Calu3 (cell line): ENCODE measurements around the gene DHX40. TPM values are rescaled to one million over a fixed set of nuclear protein-coding genes. Genes with fewer than 3 reads are reported as not detected.
"Not testable (repeated sequence)": the region's sequence is repeated elsewhere in the genome, so short reads cannot be mapped to it uniquely, and the experiment has no call there.

Experiments used
- BruUV-seq: library from RNA; stranded (reverse); fragments of 400-500 nt; replicated peaks from 2 replicates; lab custom pipeline; 2021; lab: Mats Ljungman, UMichigan
- CTCF ChIA-PET: fragments of 300-600 bp; sonication (Branson Sonifier 250); formaldehyde crosslinking; loops from one replicate; lab custom pipeline; 2022; ENCODE audit warnings: antibody characterized with exemption; lab: Charles Lee
- DNase-seq: peaks from one replicate; pipeline ENCODE4 v3.0.0; 2022
- H3K27ac Mint-ChIP-seq: one replicate; pipeline ENCODE4 v1.8.0; 2022; ENCODE audit warnings: mixed read lengths; ENCODE audit not compliant: unreplicated experiment
- H3K27me3 Mint-ChIP-seq: one replicate; pipeline ENCODE4 v1.8.0; 2022; ENCODE audit warnings: mixed read lengths; ENCODE audit not compliant: unreplicated experiment
- H3K36me3 Mint-ChIP-seq: one replicate; pipeline ENCODE4 v1.8.0; 2022; ENCODE audit warnings: mild to moderate bottlenecking, moderate library complexity, mixed read lengths; ENCODE audit not compliant: insufficient read depth, unreplicated experiment
- H3K4me1 Mint-ChIP-seq: one replicate; pipeline ENCODE4 v1.8.0; 2022; ENCODE audit warnings: mild to moderate bottlenecking, low read depth, mixed read lengths; ENCODE audit not compliant: unreplicated experiment
- H3K4me3 Mint-ChIP-seq: one replicate; pipeline ENCODE4 v1.8.0; 2022; ENCODE audit warnings: mild to moderate bottlenecking, low read depth, moderate library complexity, mixed read lengths; ENCODE audit not compliant: unreplicated experiment
- H3K9me3 Mint-ChIP-seq: one replicate; pipeline ENCODE4 v1.8.0; 2022; ENCODE audit warnings: low read depth, mixed read lengths; ENCODE audit not compliant: unreplicated experiment
- CTCF ChIP-seq: fragments of 200-600 bp; IDR thresholded peaks from one replicate; pipeline ENCODE4 v1.8.0; 2022; ENCODE audit warnings: antibody characterized with exemption; ENCODE audit not compliant: unreplicated experiment
- intact Hi-C: fragments of 100-400 bp; cut with micrococcal nuclease; formaldehyde crosslinking; loops from one replicate; pipeline ENCODE4 v1.10.0; 2022; ENCODE audit not compliant: unreplicated experiment
- total RNA-seq: library from RNA; stranded (reverse); gene quantifications from 2 replicates; pipeline ENCODE4 v1.2.3, GENCODE V29; 2022

DHX40 gene
- total RNA-seq, 1 experiment from 2014 or later, result 14.9 TPM

- no TSS peak for BruUV-seq
- no peak for DNase-seq
- Mint-ChIP-seq H3K36me3 (no peaks in the 10 kb centered on the region), H3K27me3 (no peaks in the 10 kb centered on the region), H3K4me1 (peaks cover 9% of the 10 kb centered on the region), H3K4me3 (no peak overlapping the region), H3K27ac (no peak overlapping the region), H3K9me3 (no peaks in the 10 kb centered on the region)
- CTCF ChIA-PET, result no interaction called here
- intact Hi-C loops, result no loop called here
- no peak for TF ChIP-seq CTCF
Measured at GRCh38 chr17:59520251-59520650, 45.2 kb upstream of the DHX40 start.

GRCh38 chr17:59521465-59522126 is 43.8 kb upstream of the DHX40 start:
- no peak overlapping the region for H3K4me3 Mint-ChIP-seq
- no TSS peak for BruUV-seq
- H3K9me3 Mint-ChIP-seq, result no peaks in the 10 kb centered on the region
- H3K4me1 Mint-ChIP-seq, result peaks cover 9% of the 10 kb centered on the region
- no peaks in the 10 kb centered on the region for H3K36me3 Mint-ChIP-seq
- intact Hi-C loops, result no loop called here
- TF ChIP-seq CTCF, result peak; percentile 57
- CTCF ChIA-PET, result interaction anchor here (0.5 kb wide), 1 partner anchor 664 kb away, joined by 4 read pairs; no protein-coding TSS in a partner anchor
- H3K27me3 Mint-ChIP-seq, result peaks cover 9% of the 10 kb centered on the region
- H3K27ac Mint-ChIP-seq, result no peak overlapping the region
- peak; percentile 58 for DNase-seq

- not testable (repeated sequence) for H3K4me1 Mint-ChIP-seq
Measured at GRCh38 chr17:59524930-59525329, 40.5 kb upstream of the DHX40 start.

GRCh38 chr17:59525668-59526067 is 39.7 kb upstream of the DHX40 start:
- no peak for TF ChIP-seq CTCF
- Mint-ChIP-seq H3K36me3 (no peaks in the 10 kb centered on the region), H3K27me3 (peaks cover 23% of the 10 kb centered on the region), H3K27ac (no peak overlapping the region), H3K4me1 (peaks cover 9% of the 10 kb centered on the region), H3K9me3 (no peaks in the 10 kb centered on the region), H3K4me3 (no peak overlapping the region)
- no TSS peak for BruUV-seq
- DNase-seq, result no peak
- intact Hi-C loops, result no loop called here
- CTCF ChIA-PET, result no interaction called here

More at GRCh38 chr17:59524930-59525329, 40.5 kb upstream of the DHX40 start:
- H3K4me3 Mint-ChIP-seq, H3K36me3 Mint-ChIP-seq, DNase-seq, BruUV-seq, H3K27ac Mint-ChIP-seq, intact Hi-C loops, H3K9me3 Mint-ChIP-seq, CTCF ChIA-PET: not testable (repeated sequence)
- peaks cover 23% of the 10 kb centered on the region for H3K27me3 Mint-ChIP-seq

GRCh38 chr17:59526451-59526850 is 39.0 kb upstream of the DHX40 start:
- H3K4me1 Mint-ChIP-seq, result peaks cover 4% of the 10 kb centered on the region
- no peaks in the 10 kb centered on the region for H3K36me3 Mint-ChIP-seq
- peaks cover 23% of the 10 kb centered on the region for H3K27me3 Mint-ChIP-seq
- no peak for DNase-seq
- no peak overlapping the region for H3K27ac Mint-ChIP-seq
- no peak for TF ChIP-seq CTCF
- H3K9me3 Mint-ChIP-seq, result no peaks in the 10 kb centered on the region
- intact Hi-C loops, result no loop called here
- CTCF ChIA-PET, result no interaction called here
- BruUV-seq, result no TSS peak
- H3K4me3 Mint-ChIP-seq, result no peak overlapping the region
